ENCODE measurements around the gene ITPR1. TPM values are rescaled to one million over a fixed set of nuclear protein-coding genes. Genes with fewer than 3 reads are reported as not detected.

Gene ITPR1
- polyA plus RNA-seq, 1 of the 3 experiments (the other 2 are of a cell fraction): 5.9 TPM

DNA sequence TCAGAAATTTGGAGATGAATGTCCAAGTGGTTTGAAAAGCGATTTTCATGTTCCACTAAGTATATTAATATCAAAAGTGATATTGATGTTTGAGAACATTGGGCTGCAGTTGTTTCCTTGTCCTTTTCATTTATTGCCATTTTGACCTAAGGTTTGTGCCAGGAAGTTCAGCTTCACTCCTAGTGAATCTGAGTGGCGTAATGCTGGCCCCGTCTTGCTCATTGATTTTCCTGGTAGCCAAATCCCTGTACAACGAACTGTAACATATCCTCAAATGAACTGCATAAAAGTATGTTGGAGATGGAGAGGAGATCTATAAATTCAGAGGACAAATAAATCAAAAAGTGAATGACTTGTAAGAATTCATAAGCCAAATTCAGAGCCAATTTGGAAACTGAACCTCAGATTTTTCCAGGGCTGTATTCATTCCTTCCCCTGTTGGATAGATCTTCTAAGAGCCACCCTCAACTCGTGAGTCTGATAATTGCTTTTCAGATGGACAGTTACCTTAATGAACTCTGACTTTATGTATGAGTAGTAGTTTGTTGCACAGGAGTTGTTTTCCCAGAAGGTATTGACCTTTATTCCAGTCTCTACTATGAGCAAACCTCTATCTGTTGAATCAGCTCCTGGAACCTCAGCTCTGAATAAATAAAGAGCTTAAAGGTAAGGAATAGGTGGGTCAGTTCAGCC, 72.8 kb downstream of the ITPR1 start:
- no peak overlapping the region for H3K4me3 ChIP-seq (ENCODE audit: low read depth in 2 of 2, low read length in 1 of 2)
- H3K9me3 ChIP-seq: no peaks in the 10 kb centered on the region
- no peaks in the 10 kb centered on the region for H3K36me3 ChIP-seq (replicated peaks in 1 of 2; ENCODE audit: control insufficient read depth in 1 of 2, insufficient read depth in 2 of 2, low read length in 1 of 2)
- ChIA-PET POLR2A (no interaction called here), CTCF (interaction anchor here (1.0 to 1.3 kb wide), 3 partner anchors 10 to 68 kb away, joined by 3 to 4 read pairs (median 4); no protein-coding TSS in a partner anchor)
- no peak overlapping the region for H3K4me2 ChIP-seq
- no peaks in the 10 kb centered on the region for H3K9me2 ChIP-seq
- no peaks in the 10 kb centered on the region for H3F3A ChIP-seq (replicated peaks; ENCODE audit: insufficient read depth)
- WGBS (ENCODE audit: low lambda C conversion rate): 60% methylated on average over 5 of the region's 5 CpGs
- no peak for DNase-seq
- TF ChIP-seq YY1 (IDR thresholded peaks at IDR 0.05; ENCODE audit: low read depth) (no peak), RCOR1 (IDR thresholded peaks at IDR 0.05; ENCODE audit: low read length) (no peak), MEF2A (IDR thresholded peaks at IDR 0.05; ENCODE audit: borderline replicate concordance, low read depth) (no peak), TEAD4 (IDR thresholded peaks at IDR 0.05; ENCODE audit: borderline replicate concordance, insufficient read depth) (no peak)
- no peaks in the 10 kb centered on the region for H3K79me2 ChIP-seq (ENCODE audit: insufficient read depth)
- H3K9ac ChIP-seq: no peak overlapping the region
- H3K27me3 ChIP-seq (ENCODE audit: insufficient read depth): no peaks in the 10 kb centered on the region
- no peak overlapping the region for H2AFZ ChIP-seq (ENCODE audit: low read depth)
- H3K4me1 ChIP-seq (ENCODE audit: control insufficient read depth in 1 of 2, insufficient read depth in 2 of 2, low read depth in 1 of 2, low read length in 1 of 2): peaks cover 0 to 4% of the 10 kb centered on the region in 2 experiments; a peak in 1 of 4 replicates
- no peaks in the 10 kb centered on the region for H4K20me1 ChIP-seq (ENCODE audit: insufficient read depth)
- no peak overlapping the region for H3K27ac ChIP-seq (ENCODE audit: low read depth in 2 of 2, low read length in 1 of 2)

DNA sequence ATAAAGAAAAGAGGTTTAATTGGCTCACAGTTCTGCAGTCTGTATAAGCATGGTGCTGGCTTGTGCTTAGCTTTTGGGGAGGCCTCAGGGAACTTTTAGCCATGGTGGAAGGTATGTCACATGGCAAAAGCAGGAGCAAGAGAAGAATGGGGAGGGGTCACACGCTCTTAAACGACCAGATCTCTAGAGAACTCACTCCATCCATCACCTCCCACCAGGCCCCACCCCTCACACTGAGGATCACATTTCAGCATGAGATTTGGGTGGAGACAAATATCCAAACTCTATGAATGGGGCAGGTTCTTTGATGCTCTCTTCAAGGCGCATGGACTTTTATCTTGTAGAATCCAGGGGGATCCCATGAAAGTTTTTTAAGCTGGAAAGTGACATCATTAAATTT, 75.7 kb downstream of the ITPR1 start:
- no peak for DNase-seq

More for the DNA sequence above, 75.7 kb downstream of the ITPR1 start:
- WGBS (ENCODE audit: low lambda C conversion rate): 81% methylated on average over 3 of the region's 3 CpGs
- Histone ChIP-seq H3K27me3 (ENCODE audit: insufficient read depth) (no peaks in the 10 kb centered on the region), H3K4me2 (no peak overlapping the region), H3K4me1 (ENCODE audit: control insufficient read depth in 1 of 2, insufficient read depth in 2 of 2, low read depth in 1 of 2, low read length in 1 of 2) (peaks cover 0 to 4% of the 10 kb centered on the region in 2 experiments; a peak in 1 of 4 replicates), H3K79me2 (ENCODE audit: insufficient read depth) (no peaks in the 10 kb centered on the region), H3K27ac (ENCODE audit: low read depth in 2 of 2, low read length in 1 of 2) (no peak overlapping the region), H2AFZ (ENCODE audit: low read depth) (no peak overlapping the region), H3K9me2 (no peaks in the 10 kb centered on the region), H3K9ac (no peak overlapping the region), H3K9me3 (no peaks in the 10 kb centered on the region), H3F3A (replicated peaks; ENCODE audit: insufficient read depth) (no peaks in the 10 kb centered on the region), H4K20me1 (ENCODE audit: insufficient read depth) (no peaks in the 10 kb centered on the region), H3K4me3 (ENCODE audit: low read depth in 2 of 2, low read length in 1 of 2) (no peak overlapping the region), H3K36me3 (replicated peaks in 1 of 2; ENCODE audit: control insufficient read depth in 1 of 2, insufficient read depth in 2 of 2, low read length in 1 of 2) (no peaks in the 10 kb centered on the region)
- TF ChIP-seq RXRA (IDR thresholded peaks at IDR 0.05; ENCODE audit: borderline replicate concordance, low read depth) (no peak), MEF2A (IDR thresholded peaks at IDR 0.05; ENCODE audit: borderline replicate concordance, low read depth) (no peak), FOSL2 (IDR thresholded peaks at IDR 0.05; ENCODE audit: borderline replicate concordance, low read depth) (no peak), NFIC (IDR thresholded peaks at IDR 0.05; ENCODE audit: borderline replicate concordance) (no peak), EP300 (IDR thresholded peaks at IDR 0.05; ENCODE audit: borderline replicate concordance in 1 of 2, low read depth in 1 of 2, low read length in 1 of 2) (no peak), MXI1 (IDR thresholded peaks at IDR 0.05; ENCODE audit: low read depth, low read length) (no peak), RCOR1 (IDR thresholded peaks at IDR 0.05; ENCODE audit: low read length) (no peak), JUND (IDR thresholded peaks at IDR 0.05) (no peak), CHD2 (IDR thresholded peaks at IDR 0.05; ENCODE audit: low read length, partially characterized antibody) (no peak), SIN3A (IDR thresholded peaks at IDR 0.05; ENCODE audit: borderline replicate concordance, low read depth, low read length) (no peak), USF1 (IDR thresholded peaks at IDR 0.05; ENCODE audit: borderline replicate concordance, low read depth) (no peak), NRF1 (IDR thresholded peaks at IDR 0.05; ENCODE audit: low read depth, low read length) (no peak)
- TF ChIP-seq, protein P1, sequence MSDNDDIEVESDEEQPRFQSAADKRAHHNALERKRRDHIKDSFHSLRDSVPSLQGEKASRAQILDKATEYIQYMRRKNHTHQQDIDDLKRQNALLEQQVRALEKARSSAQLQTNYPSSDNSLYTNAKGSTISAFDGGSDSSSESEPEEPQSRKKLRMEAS (IDR thresholded peaks at IDR 0.05; ENCODE audit: low read depth): no peak
- TF ChIP-seq, protein P2, sequence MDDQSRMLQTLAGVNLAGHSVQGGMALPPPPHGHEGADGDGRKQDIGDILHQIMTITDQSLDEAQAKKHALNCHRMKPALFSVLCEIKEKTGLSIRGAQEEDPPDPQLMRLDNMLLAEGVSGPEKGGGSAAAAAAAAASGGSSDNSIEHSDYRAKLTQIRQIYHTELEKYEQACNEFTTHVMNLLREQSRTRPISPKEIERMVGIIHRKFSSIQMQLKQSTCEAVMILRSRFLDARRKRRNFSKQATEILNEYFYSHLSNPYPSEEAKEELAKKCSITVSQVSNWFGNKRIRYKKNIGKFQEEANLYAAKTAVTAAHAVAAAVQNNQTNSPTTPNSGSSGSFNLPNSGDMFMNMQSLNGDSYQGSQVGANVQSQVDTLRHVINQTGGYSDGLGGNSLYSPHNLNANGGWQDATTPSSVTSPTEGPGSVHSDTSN (IDR thresholded peaks at IDR 0.05): no peak
- CTCF ChIA-PET: no interaction called here
- POLR2A ChIA-PET: no interaction called here

Measured in SK-N-SH (cell line).